A673 (cell line): ENCODE measurements around the gene MAL. TPM values are rescaled to one million over a fixed set of nuclear protein-coding genes. Genes with fewer than 3 reads are reported as not detected.

Experiments used
- BruUV-seq: library from RNA; stranded (reverse); fragments of 400-500 nt; replicated peaks from 2 replicates; lab custom pipeline; 2021; lab: Mats Ljungman, UMichigan
- CTCF ChIA-PET: fragments of 300-600 bp; sonication (Branson Sonifier 250); formaldehyde crosslinking; loops from one replicate; lab custom pipeline; 2022; ENCODE audit warnings: antibody characterized with exemption; lab: Charles Lee
- POLR2A ChIA-PET: fragments of 300-600 bp; sonication (Branson Sonifier 250); formaldehyde crosslinking; loops from one replicate; lab custom pipeline; 2022; ENCODE audit warnings: antibody characterized with exemption; ENCODE audit not compliant: low non-redundant PET; lab: Charles Lee
- DNase-seq: peaks from one replicate; pipeline ENCODE4 v3.0.0-alpha.2; 2015; ENCODE audit warnings: low spot score
- H3K27ac ChIP-seq: fragments of 200-600 bp; sonication (generic); 2 replicates; pipeline ENCODE4 v1.5.1; 2016; ENCODE audit warnings: mixed run types, low read depth, mild to moderate bottlenecking, mixed read lengths, antibody characterized with exemption, low read length; ENCODE audit not compliant: poor library complexity, severe bottlenecking
- H3K27me3 ChIP-seq: fragments of 200-600 bp; sonication (generic); replicated peaks from 2 replicates; pipeline ENCODE4 v1.6.1; 2017; ENCODE audit warnings: mixed run types, low read depth, mild to moderate bottlenecking, mixed read lengths, antibody characterized with exemption, low read length; ENCODE audit not compliant: insufficient read depth, poor library complexity
- H3K36me3 ChIP-seq: fragments of 200-600 bp; sonication (generic); 2 replicates; pipeline ENCODE4 v1.6.1; 2016; ENCODE audit warnings: mixed run types, mild to moderate bottlenecking, mixed read lengths, antibody characterized with exemption, low read length; ENCODE audit not compliant: insufficient read depth, poor library complexity, severe bottlenecking
- H3K4me1 ChIP-seq: fragments of 200-600 bp; sonication (generic); 2 replicates; pipeline ENCODE4 v1.6.1; 2017; ENCODE audit warnings: mixed run types, mild to moderate bottlenecking, mixed read lengths, antibody characterized with exemption, low read length; ENCODE audit not compliant: insufficient read depth, poor library complexity, severe bottlenecking
- H3K4me3 ChIP-seq: fragments of 200-600 bp; sonication (generic); 2 replicates; pipeline ENCODE4 v1.5.1; 2016; ENCODE audit warnings: low read depth, mixed run types, mild to moderate bottlenecking, mixed read lengths, low read length; ENCODE audit not compliant: poor library complexity, severe bottlenecking
- H3K9me3 ChIP-seq: fragments of 200-600 bp; sonication (generic); 2 replicates; pipeline ENCODE4 v1.6.1; 2016; ENCODE audit warnings: mixed run types, low read depth, mild to moderate bottlenecking, mixed read lengths, antibody characterized with exemption, low read length; ENCODE audit not compliant: poor library complexity, severe bottlenecking
- CTCF ChIP-seq: fragments of 300-800, 200-600 bp; sonication (generic); conservative IDR thresholded peaks from 2 replicates; pipeline ENCODE4 v1.5.1; 2017; ENCODE audit warnings: low read depth, mild to moderate bottlenecking, antibody characterized with exemption, low read length, moderate library complexity, mixed read lengths
- EZH2 ChIP-seq: fragments of 200-600 bp; sonication (generic); IDR thresholded peaks from 2 replicates; pipeline ENCODE4 v1.6.1; 2017; ENCODE audit warnings: borderline replicate concordance, low read depth, mild to moderate bottlenecking, mixed read lengths, antibody characterized with exemption, low read length; ENCODE audit not compliant: poor library complexity, severe bottlenecking
- intact Hi-C: fragments of 100-400 bp; cut with micrococcal nuclease; formaldehyde crosslinking; loops from one replicate; pipeline ENCODE4 v1.10.0; 2022; ENCODE audit not compliant: unreplicated experiment
- total RNA-seq: library from RNA; stranded (reverse); gene quantifications from 2 replicates; pipeline ENCODE4 v1.2.3, GENCODE V29; 2021

The MAL gene
- total RNA-seq, 1 experiment from 2014 or later = not detected

DNA sequence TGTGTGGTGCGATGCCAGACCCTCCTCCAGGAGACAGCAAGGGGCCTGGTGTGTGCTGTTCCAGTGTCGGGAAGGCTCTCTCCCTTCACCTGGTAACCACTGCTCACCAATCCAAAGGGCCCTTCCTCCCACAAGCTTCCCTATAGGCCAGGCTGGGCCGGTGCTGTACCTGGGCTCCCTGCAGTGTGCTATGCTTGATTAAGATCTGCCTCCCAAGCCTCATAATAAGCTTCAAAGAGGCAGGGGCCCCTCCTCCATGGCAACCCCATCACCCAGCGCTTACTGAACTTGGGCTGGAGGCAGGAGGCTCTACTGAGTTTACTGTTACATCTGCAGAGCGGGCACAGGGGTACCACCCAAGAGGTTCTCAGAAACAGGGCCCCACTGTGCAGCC lies 4.5 kb upstream of the MAL start:
- CTCF ChIA-PET = no interaction called here
- no peak for TF ChIP-seq EZH2
- no peak for TF ChIP-seq CTCF
- POLR2A ChIA-PET = no interaction called here

GRCh38 chr2:95021847-95022246 lies 3.7 kb upstream of the MAL start:
- no peak overlapping the region for H3K4me3 ChIP-seq
- no peak overlapping the region for H3K27ac ChIP-seq
- peaks cover 6% of the 10 kb centered on the region for H3K4me1 ChIP-seq
- TF ChIP-seq EZH2 = no peak
- TF ChIP-seq CTCF = no peak
- no peaks in the 10 kb centered on the region for H3K9me3 ChIP-seq
- POLR2A ChIA-PET = no interaction called here
- CTCF ChIA-PET = interaction anchor here (1.3 to 2.4 kb wide), 2 partner anchors 35 to 58 kb away, joined by 6 to 17 read pairs; no protein-coding TSS in a partner anchor
- intact Hi-C loops = loop anchor here (5.0 to 10.0 kb wide), 2 partner anchors 55 to 93 kb away; no protein-coding TSS in a partner anchor
- H3K27me3 ChIP-seq = peaks cover 43% of the 10 kb centered on the region
- DNase-seq = no peak
- H3K36me3 ChIP-seq = no peaks in the 10 kb centered on the region
- BruUV-seq = no TSS peak

More for the DNA sequence above, 4.5 kb upstream of the MAL start:
- no peak overlapping the region for H3K4me3 ChIP-seq
- DNase-seq = no peak
- no peaks in the 10 kb centered on the region for H3K9me3 ChIP-seq
- intact Hi-C loops = loop anchor here (5.0 to 10.0 kb wide), 2 partner anchors 56 to 94 kb away; no protein-coding TSS in a partner anchor
- H3K36me3 ChIP-seq = no peaks in the 10 kb centered on the region
- peaks cover 6% of the 10 kb centered on the region for H3K4me1 ChIP-seq
- BruUV-seq = no TSS peak
- no peak overlapping the region for H3K27ac ChIP-seq
- peaks cover 36% of the 10 kb centered on the region for H3K27me3 ChIP-seq

GRCh38 chr2:95022309-95023221 lies 2.9 kb upstream of the MAL start:
- Histone ChIP-seq H3K27ac (no peak overlapping the region), H3K4me1 (peaks cover 6% of the 10 kb centered on the region), H3K4me3 (no peak overlapping the region), H3K27me3 (peaks cover 50% of the 10 kb centered on the region), H3K9me3 (no peaks in the 10 kb centered on the region), H3K36me3 (no peaks in the 10 kb centered on the region)
- peak; percentile 81 for DNase-seq
- CTCF ChIA-PET = interaction anchor here (1.2 to 2.4 kb wide), 4 partner anchors 9 to 57 kb away, joined by 3 to 17 read pairs (median 6); no protein-coding TSS in a partner anchor
- peak; percentile 93 for TF ChIP-seq CTCF
- no peak for TF ChIP-seq EZH2
- POLR2A ChIA-PET = no interaction called here
- intact Hi-C loops = loop anchor here (5.0 to 10.0 kb wide), 2 partner anchors 55 to 92 kb away; no protein-coding TSS in a partner anchor
- no TSS peak for BruUV-seq
